ENCODE data around the gene TMCO6. TPM values are rescaled to one million over a fixed set of nuclear protein-coding genes. Genes with fewer than 3 reads are reported as not detected.

Gene TMCO6
- total and polyA plus RNA-seq, 2 of the 8 experiments (the other 6 are each of a cell fraction or from before 2014, with no cell fraction given), result 29.0 to 40.9 TPM

- TF ChIP-seq ASH2L (IDR thresholded peaks at IDR 0.05; ENCODE audit: low read length) (no peak), TAF1 (IDR thresholded peaks at IDR 0.05; ENCODE audit: low read depth, low read length) (no peak)
Observed at GRCh38 chr5:140596321-140596741, 42.9 kb upstream of the TMCO6 start (continued).

Data from H1 (cell line).